GM18870 (cell line): Measurements from ENCODE around the gene PDLIM4.

Experiments
- ATAC-seq: cut with Tn5 transposase; IDR thresholded peaks from one replicate; pipeline ENCODE4 v1.9.1; 2021; ENCODE audit warnings: moderate library complexity; ENCODE audit not compliant: unreplicated experiment

PDLIM4 gene, protein sequence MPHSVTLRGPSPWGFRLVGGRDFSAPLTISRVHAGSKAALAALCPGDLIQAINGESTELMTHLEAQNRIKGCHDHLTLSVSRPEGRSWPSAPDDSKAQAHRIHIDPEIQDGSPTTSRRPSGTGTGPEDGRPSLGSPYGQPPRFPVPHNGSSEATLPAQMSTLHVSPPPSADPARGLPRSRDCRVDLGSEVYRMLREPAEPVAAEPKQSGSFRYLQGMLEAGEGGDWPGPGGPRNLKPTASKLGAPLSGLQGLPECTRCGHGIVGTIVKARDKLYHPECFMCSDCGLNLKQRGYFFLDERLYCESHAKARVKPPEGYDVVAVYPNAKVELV

DNA sequence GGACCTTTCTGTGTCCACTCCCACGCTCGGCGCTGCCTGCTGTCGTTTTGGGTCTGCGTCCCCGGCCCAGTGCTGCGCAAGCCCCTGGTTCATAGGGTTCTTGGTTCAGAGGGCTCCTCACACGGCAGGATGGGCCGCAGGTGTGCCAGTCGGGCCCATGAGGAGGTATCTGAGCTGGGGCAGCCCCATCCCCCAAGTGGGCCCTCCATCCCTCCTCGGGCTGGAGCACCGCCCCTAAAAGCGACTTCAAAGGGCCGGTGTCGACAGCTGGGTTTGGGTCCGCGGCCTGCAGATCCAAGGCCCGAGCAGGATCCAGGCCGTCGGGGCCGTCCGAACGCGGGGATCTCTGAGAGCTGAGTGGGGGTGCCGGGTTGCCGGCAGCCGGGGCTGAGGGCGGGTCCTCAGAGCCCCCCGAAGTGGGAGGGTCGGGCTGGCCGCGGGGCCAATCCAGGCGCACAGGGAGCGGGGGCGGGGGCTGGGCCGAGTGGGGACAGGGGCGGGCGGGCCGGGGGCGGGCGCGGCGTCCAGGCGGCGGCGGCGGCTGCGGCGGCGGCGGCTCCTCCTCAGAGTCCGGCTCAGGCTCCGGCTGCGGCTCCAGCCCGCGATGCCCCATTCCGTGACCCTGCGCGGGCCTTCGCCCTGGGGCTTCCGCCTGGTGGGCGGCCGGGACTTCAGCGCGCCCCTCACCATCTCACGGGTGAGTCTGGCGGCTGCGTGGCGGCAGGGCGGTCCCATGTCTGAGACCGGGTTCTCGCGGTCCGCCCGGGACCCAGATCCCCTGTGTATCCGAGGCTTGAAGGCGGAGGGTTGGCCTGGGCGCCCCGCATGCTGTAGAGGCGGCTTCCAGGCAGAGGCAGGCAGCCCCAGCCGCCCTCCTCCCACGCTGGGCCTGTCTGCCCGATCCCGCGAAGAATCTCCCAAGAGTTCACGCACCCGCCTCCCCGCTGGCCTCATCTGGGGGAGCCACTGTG is at the start of gene PDLIM4:
Gene PDLIM4, plus strand, starts transcription at position 566 of the 971 bp plus-strand sequence. Its CDS starts 39 bp downstream, at position 605.
- no peak for ATAC-seq

DNA sequence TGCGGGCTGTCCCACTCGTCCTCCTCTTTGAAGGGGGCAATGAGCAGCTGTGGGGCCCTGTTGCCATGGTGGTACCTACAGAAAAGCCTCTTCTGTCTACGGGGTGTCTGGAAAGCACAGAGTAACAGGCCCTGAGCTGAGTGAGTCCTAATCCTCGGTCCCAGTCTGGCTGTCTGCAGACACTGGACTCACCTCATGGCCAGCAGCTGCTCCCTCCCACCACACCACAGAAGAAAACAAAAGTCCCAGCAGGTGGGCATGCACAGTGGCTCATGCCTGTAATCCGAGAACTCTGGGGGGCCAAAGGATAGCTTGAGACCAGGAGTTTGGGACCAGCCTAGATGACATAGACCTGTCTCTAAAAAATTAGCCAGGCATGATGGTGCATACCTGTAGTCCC is 49.7 kb upstream of the PDLIM4 start:
- ATAC-seq = no peak

DNA sequence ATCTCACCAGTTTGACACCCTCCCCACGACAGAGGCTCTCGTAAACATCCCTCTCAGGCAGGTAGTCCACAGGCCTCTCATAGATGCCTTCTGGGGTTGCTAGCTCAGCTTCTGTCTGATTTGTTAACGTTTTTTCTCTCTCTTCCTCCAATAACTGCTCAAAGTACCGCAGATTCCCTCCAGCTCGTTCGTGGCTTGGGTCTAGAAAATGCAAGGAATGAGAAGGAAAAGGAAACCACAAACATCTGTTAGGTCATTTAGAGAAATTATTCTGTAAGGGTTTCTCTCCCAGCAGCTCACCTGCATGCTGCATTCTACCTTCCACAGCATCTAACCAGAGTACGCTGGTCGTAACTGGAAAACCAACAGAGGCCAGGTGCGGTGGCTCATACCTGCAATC is 48.4 kb upstream of the PDLIM4 start:
- no peak for ATAC-seq

DNA sequence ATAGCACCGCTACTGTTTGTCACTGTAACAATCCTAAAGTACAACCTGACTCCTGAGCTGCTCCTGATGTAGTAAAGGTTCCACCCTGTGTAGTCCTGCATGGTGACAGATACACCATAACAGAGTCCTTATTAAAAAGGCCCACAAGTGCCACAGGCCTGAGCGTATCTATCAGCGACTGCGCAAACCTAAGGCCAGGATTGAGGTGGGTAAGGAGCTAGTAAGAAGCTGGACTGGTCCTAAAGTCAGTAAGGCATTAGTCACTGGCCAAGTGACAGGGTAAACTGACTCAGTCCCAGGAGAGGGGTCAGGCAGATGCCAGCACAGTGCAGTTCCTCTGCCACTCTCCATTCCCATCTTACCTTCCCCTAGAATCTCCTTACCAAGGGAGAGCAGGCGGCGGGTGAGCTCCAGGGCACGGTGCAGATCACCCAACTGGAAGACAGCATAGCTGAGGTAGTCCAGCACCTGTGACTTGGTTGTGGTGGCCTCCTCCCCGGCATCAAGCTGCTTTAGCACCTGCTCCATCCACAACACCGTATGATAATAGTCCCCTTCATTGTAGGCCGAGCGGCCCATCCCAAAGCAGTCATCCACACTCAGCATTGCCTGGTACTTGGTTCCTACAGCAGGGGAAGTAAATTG is 47.5 kb upstream of the PDLIM4 start:
- no peak for ATAC-seq

DNA sequence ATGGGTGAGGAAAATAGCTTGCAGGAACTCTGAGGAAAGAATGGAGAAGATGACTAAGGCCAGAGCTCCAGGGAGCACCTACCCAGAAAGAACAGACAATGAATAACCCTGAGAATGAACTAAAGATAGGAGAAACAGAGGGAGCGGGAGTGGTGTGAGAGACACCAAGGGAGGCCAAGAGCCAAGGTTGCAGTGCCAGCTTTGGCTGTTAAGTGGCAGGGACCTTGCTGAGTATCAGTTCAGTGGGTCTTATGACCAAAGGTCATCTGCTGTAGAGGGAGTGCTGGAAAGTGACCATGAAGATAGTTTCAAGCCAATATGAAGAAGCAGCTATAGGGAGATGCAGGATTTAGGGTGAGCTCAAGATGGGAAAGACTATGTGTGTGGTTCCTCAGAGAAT is 46.6 kb upstream of the PDLIM4 start:
- no peak for ATAC-seq

DNA sequence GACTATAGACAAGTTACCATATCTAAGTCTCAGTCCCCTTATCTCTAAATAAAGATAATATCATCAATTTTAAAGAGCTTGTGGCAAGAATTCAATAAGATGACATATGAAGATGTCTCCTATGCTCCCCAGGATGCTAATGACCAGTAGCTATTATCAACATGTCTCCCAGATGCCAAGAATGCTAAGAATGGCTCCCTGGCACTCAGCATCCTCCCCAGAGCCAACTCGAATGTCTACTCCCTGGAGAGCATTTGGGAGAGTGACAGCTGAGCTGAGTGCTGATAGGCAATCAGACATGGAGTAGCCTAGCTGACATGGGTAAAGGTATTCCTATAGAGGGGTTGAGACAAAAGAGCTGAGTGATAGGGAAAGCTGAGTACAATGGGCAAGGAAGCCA is 45.7 kb upstream of the PDLIM4 start:
- ATAC-seq = no peak

DNA sequence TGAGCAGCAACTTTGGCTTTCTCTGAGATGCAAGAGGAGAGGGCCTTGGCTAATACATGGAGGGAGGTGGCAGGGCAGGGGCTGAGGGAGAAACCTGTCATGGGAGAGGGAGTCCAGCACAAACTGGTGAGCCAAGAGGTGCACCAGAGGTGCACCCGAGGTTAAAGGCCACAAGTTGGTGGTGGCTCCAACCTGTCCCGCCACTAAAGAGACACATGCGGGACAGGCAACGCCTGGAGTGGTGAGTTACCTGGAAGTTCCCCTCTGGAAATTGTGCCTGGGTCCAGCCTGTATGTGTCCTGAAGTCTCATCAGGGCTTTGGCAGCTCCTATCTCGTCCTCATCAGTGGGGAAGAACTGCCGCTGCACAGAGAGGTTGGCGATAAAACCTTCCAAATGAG is 43.8 kb upstream of the PDLIM4 start:
- no peak for ATAC-seq

DNA sequence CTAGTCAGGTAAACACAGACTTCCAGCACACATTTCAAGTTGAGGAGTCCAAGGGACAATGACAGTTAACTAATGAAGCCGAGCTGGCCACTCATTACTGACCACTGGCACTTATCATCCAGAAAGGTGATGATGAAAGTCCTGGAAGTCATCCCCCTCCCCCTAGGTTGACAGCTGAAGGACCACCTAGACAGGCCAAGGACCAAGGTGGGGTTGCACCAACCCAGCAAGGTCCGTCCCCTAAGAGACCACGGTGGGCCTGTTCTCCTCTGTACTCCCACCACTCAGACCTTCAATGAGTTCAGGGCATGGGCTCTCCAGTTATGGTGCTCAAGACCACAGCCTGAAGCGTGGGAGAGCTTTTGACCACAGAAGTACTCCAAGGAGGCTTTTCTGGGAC is 43.0 kb upstream of the PDLIM4 start:
- no peak for ATAC-seq

DNA sequence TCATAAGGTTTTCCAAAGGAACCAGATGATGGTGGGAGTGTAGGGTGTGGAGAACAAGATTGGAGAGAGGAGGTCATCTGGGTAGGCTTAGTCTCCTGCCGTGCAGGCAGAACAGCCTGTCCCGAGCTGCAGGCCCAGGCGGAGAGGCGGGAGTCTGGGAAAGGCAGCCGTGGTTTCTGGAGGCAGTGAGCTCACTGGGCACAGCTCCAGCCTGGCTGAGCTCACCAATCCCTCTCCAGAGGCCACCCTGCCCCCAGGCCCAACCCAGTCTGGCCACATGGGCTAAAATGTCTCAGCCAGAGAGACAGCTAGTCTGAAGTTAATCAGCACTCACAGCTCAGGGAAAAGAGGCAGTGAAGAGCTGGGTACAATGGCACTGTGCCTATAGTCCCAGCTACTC is 42.2 kb upstream of the PDLIM4 start:
- no peak for ATAC-seq

DNA sequence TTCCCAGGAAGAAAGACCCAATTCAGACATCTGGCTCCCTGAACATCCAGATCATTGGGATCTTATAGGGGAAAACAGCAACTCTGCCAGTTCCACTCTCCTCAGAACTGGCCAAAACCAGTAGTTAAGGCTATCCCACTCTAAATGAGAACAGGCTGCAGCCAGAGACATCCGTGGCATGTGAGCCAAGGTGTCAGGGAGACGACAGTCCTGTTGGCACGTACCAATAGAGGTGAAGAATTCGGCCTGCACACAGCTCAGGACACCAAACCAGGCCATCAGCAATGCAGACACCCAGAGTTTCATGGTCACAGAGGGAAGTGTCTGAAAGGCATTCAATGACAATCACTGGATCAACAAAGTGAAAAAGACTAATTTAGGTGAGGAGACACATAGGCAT is 39.2 kb upstream of the PDLIM4 start:
- ATAC-seq = no peak

DNA sequence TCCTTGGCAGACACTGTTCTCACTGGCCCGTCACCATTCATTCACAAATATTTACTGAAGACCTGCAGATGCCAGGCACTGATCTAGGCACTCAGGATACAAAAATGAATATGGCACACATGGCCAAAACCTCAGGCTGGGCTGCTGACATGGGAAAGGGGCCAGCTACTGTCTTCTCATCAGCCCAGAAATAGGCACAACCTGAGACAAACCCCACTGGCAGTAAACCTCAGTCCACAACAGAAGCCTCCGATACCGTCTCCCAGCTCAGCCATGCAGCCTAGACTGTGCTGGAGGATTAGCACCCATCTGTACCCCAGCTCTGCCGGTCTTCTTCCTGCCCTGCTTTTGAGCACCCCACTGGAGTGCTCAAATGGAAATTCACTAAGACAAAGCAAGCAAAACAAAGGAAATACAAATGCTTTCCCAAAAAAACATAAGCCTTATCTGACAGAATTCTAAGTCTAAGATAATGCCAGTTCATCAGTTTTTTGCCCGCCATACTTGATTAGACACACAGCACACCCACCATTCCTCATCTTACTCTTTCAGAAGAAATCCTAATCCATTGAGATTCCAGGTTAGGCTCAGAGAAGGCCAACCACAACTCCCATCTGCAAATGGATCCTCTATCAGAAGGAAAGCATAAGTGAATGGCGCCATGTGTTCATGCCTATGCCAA is 38.1 kb upstream of the PDLIM4 start:
- ATAC-seq = no peak

DNA sequence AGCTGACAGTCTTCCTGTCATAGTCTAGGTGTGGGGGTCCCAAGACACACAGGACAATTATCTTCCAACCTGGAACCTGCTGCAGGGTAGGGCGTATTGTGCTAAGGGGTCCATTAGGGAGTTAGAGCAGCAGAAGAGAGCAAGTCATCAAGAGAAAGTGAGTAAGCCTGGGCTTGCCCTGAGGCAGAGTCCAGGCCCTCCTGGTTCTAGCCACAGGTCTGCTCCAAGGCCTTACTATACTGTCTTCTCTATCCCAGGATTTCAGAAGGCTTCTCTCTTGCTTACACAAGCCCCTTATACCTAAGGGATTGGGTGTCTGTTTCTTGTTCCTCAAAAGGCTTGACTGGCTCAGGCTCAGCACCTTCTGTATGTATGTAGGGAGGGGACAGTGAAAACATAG is 37.5 kb upstream of the PDLIM4 start:
- no peak for ATAC-seq

DNA sequence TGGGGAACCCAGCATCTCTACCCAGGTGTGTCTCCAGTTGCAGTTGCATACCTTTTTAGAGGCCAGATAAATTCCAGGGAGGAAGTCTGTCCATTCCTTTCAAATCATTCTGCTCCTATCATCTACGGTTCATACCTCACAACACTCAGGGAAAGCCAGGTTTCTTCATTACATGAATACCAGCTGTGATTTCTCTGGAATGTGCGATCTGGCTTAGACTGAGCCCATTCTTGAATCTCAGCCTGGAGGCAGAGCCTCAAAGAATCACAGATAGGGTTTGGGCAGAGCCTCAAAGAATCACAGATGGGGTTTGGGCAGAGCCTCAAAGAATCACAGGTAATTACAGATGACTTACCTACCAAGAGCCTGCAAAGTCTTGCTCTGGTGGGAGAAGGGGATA is 37.0 kb upstream of the PDLIM4 start:
- no peak for ATAC-seq

DNA sequence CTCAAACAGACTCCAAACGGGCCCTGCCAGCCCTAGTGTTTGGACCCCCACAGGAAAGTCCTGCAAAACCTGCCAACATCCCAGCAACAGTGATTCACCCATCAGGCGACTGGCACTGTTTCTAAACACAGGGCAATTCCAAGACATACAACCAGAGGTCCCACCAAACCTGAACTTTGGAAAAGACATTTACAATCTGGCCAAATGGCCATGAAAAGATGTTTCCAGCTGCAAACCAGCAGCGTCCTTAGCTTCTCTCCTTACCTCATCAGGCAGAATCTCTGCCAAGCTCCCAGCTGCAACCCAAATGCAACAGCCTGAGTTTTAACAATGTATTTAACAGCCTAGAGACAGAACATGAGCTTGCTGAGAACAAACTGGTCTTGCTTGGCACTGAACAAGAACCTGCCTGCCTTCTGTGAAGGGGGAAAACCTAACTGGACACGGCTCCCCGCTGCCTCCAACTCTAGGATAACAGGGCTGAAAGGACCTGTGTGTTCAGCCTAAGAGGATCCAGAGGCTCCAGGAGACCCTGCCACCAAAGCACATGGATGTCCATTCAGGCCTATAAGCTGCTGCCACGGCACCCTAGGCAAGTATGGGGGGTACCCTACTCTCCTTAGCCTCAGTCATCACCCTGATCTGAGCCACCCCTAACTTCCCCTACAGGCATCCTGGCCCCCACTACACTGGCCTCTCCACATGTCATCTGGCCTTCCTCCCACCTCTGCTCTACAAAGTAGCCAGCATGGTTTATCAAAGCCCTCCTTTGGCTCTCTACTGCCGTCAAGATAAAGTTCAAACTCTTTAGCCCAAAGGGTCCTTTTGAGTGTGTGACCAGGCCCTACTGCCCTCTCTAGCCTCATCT is 35.5 kb upstream of the PDLIM4 start:
- no peak for ATAC-seq

DNA sequence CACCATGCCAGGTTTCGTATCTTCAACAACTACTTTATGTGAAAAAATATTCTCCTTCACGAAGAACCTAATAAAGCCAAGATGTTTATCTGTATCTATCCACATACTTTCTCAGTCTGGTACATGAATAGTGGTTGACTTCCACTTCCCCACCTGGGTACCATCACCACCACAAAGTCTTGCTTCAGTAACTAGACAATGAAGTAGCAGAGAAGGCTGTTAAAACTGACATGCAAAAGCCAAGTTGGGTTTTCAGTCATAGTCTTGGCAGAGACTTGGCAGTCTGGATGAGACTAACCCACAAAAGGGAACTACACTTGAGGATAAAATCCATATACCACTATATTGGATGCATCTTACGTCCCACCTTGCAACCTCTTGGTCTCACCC is 34.9 kb upstream of the PDLIM4 start:
- ATAC-seq = peak; percentile 75

DNA sequence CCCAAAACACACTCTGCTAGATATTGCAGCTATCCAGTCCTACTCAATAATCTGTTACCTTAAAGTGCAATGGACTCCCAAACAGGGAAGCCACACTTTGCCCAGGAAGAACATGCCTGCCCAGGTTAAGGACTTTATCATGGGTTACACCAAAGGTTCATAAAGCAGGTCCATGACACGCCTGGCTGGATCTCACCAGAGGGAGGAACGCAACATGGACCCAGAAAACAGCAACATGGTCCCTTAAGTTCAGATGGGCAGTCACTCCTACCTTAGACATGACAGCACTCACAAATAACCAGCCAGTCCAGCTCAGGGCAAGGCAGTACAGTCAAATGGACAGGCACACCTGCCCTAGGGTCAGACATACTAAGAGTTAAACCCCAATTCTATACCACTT is 33.6 kb upstream of the PDLIM4 start:
- no peak for ATAC-seq

DNA sequence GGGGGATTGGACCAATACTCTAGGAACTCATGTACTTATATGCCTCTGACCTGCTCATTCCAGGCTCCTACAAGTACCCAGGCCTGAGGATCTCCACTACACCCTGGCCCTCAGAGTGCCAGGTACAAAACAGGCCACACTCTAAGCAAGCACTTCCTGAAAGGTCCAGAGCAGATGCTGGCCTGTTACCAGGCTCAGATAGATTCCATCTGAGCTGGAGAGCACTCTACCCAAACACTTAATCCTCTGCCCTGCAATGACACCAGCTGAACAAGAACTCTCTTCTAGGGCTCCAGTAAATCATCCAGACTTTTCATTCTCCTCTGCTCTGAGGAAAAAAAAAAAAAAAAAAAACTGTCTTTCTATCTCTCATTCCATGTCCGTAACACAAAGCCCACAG is 32.8 kb upstream of the PDLIM4 start:
- ATAC-seq = no peak

DNA sequence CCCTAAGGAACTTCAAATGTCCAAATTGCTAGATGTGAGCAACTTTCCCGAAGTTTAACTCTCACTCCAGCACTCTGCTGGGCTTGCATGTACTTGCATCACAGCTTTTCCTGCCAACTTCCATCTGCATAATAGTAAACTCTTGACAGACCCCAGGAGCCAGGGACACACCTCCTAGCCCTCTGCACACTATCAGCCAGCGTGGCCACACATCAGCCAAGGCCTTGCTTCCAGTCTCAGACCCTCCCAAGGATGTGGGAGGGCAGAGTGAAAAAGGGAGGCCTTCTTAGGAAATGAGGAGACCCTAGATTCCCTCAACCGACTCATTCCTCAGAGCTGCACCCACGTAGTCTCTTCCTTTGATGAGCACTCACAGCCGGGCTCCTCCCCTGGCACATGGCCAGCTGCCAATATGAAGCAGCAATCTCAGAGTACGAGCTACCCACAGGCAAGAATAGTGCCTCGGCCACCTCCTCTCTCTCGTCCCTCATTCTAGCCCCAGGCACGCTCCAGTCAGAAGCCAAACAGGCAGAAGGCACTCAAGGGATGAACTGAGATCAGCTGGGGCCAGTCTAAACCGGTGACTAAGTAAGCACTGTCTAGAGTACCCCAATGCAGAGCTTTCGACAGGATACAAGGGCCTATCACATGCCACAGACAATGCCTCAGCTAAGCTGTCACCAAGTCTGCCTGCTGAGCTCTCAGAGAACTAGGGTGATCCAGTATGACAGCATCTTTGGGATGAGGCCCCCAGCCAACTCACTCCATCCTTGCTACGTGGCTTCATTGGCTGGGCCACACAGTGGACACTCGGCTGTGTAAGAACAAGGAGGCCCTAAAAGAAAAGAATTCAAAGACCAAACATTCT is 32.1 kb upstream of the PDLIM4 start:
- ATAC-seq = no peak

DNA sequence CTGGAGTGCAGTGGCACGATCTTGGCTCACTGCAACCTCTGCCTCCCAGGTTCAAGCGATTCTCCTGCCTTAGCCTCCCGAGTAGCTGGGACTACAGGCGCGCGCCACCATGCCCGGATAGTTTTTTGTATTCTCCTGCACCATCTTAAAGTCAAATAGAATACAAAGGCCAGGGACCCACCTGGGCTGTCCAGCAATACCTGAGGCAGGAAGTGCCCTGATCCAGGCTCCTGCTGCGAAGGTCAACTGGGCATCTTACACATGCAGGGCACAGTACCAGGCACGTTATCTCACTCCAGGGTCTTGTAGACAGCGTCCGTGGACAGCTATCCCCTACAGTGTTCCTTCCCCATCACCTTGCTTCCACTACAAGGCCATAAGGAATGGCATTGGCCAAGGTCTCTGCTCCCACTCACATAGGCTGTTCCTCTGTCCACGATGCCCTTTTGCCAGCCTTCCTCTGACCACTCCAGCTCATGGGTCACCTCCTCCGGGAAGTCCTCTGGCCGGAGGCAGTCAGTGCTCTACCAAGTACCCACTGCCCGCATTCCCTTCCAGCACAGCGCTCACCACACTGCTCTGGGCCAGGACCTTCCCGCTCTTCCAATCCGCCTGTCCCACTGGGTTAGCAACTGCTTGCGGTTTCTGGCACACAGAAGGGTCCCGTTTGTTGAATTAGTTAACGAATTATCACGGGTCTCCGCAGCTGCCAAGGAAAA is 30.8 kb upstream of the PDLIM4 start:
- ATAC-seq = no peak
